HG03457 (cell line): Measurements from ENCODE around the gene ARX.

ENCODE experiments used
- ATAC-seq: cut with Tn5 transposase; IDR thresholded peaks from one replicate; pipeline ENCODE4 v1.9.1; 2021; ENCODE audit warnings: moderate number of reproducible peaks; ENCODE audit not compliant: unreplicated experiment

Gene ARX

DNA sequence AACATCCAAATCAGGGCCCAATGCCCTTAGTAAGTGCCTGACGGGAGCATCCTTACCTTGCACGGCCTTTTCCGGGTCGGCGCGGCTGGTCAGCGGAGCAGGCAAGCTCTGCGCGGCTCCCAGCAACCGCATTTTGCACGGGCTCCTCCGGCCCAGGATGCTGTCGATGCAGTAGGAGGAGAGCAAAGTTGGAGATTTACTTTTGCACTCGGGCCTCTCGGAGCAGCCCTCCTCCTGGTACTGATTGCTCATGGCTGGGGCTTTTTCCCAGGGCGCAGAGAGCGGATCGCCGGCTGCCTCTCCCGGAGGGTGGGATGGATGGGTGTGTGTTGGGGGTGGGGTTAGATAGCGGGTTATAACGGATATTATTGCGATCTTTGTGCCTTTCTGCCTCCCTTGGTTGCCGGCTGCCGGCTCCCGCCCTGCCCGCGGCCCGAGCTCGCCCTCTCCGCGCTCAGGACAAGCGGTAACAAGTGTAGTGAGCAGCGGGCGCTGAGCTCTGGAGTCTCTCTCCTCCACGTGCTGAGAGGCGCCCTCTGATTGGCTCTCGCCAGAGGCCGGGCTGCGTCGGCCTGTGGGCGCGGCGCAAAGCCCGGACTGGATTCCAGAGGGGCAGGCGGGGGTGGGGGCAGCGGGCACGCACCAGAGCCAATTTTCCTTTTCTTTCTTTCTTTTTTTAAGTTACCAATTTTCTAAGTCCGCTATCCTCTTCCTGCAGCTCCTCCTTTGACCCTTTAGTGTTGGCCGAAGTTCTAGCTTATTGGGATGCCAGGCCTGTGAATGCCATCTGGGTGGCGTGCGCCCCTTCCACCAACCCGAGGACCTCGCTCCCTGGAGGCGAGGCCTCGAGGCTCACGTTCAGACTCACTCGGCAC is at the start of gene ARX:
ARX (minus strand) TSS at position 480 of the 875 bp plus-strand sequence; CDS start at position 252, 228 bp downstream.
- no peak for ATAC-seq

GRCh38 chrX:25059273-25059672 is 43.5 kb upstream of the ARX start:
- no peak for ATAC-seq

DNA sequence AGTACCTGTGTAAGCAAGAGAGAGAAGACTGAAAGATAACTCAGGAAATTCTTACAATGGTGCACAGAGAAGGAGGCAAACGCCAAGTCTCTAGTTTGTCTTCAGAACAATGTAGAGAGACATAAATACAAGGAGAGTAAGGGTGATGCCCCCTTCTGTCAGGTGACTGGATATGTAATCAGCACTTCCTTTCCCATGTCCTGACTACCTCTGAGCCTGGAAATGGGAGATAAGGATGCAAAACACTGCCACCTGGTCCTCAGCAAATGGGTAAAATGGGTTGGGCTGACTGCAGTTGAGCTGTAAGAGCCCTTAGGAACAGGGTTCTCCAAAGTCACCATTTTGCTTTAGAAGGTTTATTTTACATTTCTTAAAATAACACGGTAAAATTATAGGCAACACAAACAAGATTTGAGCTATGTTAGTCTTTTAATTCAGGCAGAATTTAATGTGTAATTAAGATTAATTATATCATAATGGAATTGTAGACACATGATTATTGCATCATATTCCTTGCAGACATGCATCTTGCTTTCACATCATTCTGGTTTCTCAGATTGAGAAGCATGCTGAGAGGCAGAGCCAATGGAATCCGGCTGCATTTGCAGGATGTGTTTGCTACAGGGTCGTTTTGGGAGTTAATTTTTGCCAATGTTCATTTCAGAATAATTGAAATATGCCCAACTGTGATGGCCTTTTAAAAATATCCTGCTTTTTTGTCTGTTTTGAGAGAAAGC is 37.2 kb upstream of the ARX start:
- ATAC-seq, result no peak

- no peak for ATAC-seq
Observed at GRCh38 chrX:25049971-25050370, 34.2 kb upstream of the ARX start.

- no peak for ATAC-seq
Observed at GRCh38 chrX:25049357-25049756, 33.6 kb upstream of the ARX start.

DNA sequence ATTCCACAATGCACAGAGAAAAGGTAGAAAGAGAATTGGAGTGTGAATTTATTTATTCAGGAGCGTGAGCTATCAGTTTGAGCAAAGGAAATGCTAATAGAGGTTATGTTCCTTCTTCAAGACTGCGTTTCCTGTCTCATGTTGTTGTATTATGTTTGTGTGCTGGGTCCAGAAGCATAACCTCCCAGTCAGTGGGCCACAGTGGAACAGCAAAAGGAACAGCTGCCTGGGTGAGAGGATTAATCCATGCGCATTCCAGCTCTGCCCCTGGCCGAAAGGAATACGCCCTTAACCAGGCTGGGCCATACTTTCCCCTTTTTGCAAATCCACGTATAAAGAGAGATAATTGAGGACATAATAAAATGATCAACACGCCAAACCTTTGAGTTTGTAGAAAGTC is 32.4 kb upstream of the ARX start:
- no peak for ATAC-seq

DNA sequence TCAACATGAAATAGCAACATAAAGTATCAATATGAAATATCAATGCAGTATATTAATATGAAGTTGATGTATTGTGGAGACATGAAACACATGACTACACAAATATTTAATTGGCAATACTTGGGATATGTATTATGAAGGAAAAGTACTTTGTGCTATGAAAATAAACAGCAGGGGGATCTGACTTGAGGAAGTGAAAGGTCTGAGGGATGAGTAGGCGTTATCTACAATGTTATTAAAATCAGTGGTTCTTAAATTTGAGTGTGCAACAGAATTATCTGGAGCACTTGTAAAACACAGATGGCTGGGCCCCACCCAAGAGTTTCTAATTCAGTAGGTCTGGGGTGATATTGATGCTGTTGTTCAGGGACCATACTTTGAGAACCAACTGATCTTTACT is 27.4 kb upstream of the ARX start:
- no peak for ATAC-seq

GRCh38 chrX:25039036-25039435 is 23.3 kb upstream of the ARX start:
- ATAC-seq, result no peak

GRCh38 chrX:25034889-25035288 is 19.1 kb upstream of the ARX start:
- no peak for ATAC-seq

DNA sequence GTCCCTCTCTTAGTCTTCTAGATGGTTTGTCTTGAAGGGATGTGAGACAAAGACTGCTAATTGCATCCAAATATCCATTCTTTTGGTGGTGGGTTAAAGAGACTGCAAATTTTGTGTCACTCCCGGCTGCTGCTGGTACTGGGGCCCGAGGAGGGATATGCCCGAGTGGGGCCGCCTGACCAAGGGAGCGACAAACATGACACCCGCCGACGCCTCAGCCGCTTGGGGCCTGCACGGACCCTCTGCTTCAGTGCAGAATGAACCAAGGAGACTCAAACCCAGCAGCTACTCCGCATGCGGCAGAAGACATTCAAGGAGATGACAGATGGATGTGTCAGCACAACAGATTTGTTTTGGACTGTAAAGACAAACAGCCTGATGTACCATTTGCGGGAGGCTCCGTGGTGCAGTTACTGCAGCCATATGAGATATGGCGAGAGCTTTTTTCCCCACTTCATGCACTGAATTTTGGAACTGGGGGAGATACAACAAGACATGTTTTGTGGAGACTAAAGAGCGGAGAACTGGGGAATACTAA is 13.6 kb upstream of the ARX start:
- no peak for ATAC-seq

DNA sequence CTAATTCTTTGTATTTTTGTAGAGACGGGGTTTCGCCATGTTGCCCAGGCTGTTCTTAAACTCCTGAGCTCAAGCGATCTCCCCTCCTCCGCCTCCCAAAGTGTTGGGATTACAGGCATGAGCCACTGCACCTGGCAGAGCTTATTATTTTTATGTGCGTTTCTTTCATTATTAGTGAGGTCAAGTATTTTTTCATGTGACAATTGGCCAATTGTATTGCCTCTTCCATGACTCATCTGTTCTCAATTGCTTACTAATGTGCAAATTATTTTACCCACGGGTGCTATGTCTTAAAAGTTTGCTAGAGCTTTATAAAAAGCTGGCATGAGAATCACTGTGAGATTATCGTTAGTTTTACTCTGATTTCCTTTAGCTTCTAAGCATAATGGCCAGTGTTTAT is 13.0 kb upstream of the ARX start:
- no peak for ATAC-seq

DNA sequence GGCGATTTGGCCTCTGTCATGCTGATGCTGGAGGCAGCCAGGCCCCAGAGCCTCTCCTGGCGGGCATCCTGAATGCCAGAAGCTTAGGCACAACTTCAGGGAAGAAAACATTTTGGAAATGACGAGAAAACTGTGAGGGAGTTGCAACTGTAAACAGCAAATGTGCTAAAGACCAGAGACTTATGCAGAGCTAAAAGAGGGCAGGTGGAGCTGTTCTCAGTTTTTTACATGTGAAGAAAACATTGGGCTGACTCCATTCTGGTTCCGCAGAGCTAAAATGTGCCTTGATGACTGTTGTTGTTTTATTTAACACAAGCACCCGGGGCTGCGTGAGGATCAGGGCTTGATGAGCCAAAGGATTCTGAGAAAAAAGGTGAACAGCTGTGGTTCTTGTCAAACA is 10.8 kb upstream of the ARX start:
- no peak for ATAC-seq

DNA sequence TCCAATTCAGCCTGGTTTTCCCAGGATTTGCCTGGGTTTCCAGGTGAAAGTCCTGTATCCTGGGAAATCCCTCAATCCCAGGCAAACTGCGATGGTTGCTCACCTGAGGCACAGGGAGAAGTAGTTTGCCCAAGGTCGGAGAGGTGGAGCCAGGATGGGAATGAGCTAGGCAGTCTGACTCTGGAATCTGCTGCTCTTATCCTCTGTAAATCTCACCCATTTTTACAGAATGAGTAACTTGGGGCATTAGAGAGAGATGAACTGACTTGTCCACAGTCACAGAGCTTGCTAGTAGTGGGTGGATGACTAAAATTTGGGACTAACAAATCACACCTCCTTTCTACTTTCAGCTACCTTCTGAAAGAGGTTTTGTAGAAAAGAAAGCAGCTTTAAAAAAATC is 9.8 kb upstream of the ARX start:
- ATAC-seq, result no peak

- no peak for ATAC-seq
Observed at GRCh38 chrX:25023908-25024307, 8.1 kb upstream of the ARX start.

DNA sequence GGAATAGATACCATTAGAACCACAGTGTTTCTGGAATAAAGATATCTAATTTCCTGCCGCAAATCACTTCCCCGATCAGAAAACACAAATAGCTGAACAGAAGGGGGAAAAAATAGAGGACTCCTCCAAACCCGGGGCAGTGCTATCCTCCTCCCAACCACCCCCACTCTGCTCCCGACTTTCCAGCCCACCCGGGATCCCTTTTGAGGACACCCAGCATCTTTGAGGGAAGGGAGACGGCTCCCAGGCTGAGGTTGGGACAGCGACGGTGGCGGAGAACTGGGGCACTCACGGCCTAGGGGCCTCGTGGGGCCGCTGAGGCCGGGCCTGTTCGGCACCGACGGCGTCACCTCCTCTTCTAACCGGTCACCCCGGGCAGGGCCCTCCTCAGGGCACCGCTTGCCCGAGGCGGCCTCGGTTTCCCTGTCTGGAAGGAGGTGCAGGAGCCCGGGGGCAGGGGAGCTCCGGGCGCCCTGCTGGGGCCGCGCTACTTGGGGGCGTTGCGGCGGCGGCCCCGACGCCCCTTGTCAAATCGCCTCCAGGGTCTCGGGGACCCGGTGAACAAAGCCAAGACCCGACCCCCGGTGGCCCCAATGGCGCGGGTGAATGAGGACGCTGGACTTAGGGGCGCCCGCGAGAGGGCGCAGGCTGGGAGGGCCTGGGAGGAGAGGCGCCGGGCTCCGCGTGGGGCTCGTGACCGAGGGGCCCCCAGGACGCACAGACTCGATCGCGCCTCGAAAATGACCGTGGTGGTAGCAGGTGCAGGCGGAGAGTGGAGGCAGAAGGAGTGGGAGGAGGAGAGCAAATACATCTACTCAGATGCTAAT is 6.9 kb upstream of the ARX start:
- no peak for ATAC-seq

DNA sequence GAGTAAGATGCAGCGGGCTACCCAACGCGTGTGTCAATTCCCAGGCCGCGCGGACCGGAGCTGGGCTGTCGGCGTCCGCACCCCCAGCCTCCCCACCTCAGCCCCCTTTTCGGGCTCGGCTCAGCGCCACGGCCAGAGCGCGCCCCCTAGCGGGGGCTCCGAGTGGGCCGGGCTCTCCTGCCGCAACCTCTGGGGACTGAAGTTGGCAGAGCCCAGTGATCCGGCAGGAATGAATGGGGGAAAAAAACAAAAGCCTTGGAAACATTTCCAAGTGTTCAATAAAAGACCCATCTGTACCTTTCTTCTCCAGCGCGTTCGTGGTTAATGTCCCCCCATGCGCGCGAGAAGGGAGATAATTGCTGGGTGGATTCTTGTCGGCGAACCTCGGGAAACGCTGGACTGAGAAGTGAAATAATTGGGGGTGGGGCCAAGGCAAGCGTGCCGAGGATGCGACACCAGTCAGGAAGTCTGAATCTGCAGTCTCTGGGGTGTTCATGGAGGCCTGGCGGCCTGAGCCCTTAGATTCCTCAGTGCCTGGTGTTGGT is 5.2 kb upstream of the ARX start:
- ATAC-seq, result no peak

GRCh38 chrX:25020391-25020904 is 4.7 kb upstream of the ARX start:
- ATAC-seq, result no peak

- ATAC-seq, result no peak
Observed at GRCh38 chrX:25019707-25020390, 4.1 kb upstream of the ARX start.

DNA sequence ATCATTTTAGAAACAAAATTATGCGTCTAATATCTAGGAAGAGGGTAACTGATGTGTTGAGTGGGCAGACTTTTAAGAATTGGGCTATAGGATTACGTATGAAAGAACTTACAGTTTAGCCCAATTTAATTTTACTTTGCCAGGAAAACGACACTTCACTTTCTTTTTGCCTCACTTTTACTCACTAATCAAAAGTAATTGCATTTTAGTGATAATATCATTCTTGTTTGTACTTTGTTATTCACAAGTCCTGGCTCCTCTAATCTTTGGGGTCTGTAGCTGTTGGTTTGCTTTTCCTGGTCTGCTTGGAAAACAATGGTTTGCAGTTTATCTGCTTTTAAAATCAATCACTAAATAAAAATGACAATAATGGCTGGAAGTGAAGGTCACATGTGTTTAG is 2.9 kb upstream of the ARX start:
- ATAC-seq, result no peak

- ATAC-seq, result no peak
Observed at GRCh38 chrX:25017667-25018247, 2.0 kb upstream of the ARX start.
